Measurements from ENCODE around the gene ANKS3. TPM values are rescaled to one million over a fixed set of nuclear protein-coding genes. Genes with fewer than 3 reads are reported as not detected.

Gene ANKS3
- 7.2 and 8.7 TPM in 2 replicates for total RNA-seq (2014; rRNA removed; shearing (Covaris generic))
- polyA plus RNA-seq (2015; cell fraction: cytosol; rRNA removed), result 9.0 and 11.8 TPM in 2 replicates
- polyA plus RNA-seq (2015; cell fraction: nucleus; rRNA removed), result 49.9 and 53.4 TPM in 2 replicates

GRCh38 chr16:4734063-4734729 lies at the start of gene ANKS3, which contains the start of gene DNAAF8:
Gene ANKS3 (minus strand): TSS chr16:4734271. CDS start chr16:4730149, 4,122 bp downstream.
Gene DNAAF8 (plus strand): TSS chr16:4734537. CDS start chr16:4736515, 1,978 bp downstream.
- DNase-seq (ENCODE audit: low read depth, low spot score), result peak; percentile 96
- in situ Hi-C loops (cut with HindIII; ENCODE audit: low pct_unique_long_range_greater_than_20kb, low sequenced_read_pairs), result no loop called here

- no peak for DNase-seq (ENCODE audit: low read depth, low spot score)
- in situ Hi-C loops (cut with HindIII; ENCODE audit: low pct_unique_long_range_greater_than_20kb, low sequenced_read_pairs), result no loop called here
Measured at GRCh38 chr16:4783251-4783950, 49.3 kb upstream of the ANKS3 start.

GRCh38 chr16:4780235-4780634 lies 46.2 kb upstream of the ANKS3 start:
- in situ Hi-C loops (cut with HindIII; ENCODE audit: low pct_unique_long_range_greater_than_20kb, low sequenced_read_pairs), result no loop called here
- no peak for DNase-seq (ENCODE audit: low read depth, low spot score)

GRCh38 chr16:4778050-4778392 lies 44.0 kb upstream of the ANKS3 start:
- no peak for DNase-seq (ENCODE audit: low read depth, low spot score)
- in situ Hi-C loops (cut with HindIII; ENCODE audit: low pct_unique_long_range_greater_than_20kb, low sequenced_read_pairs), result no loop called here

GRCh38 chr16:4777339-4778049 lies 43.4 kb upstream of the ANKS3 start:
- in situ Hi-C loops (cut with HindIII; ENCODE audit: low pct_unique_long_range_greater_than_20kb, low sequenced_read_pairs), result no loop called here
- no peak for DNase-seq (ENCODE audit: low read depth, low spot score)

- DNase-seq (ENCODE audit: low read depth, low spot score), result no peak
- in situ Hi-C loops (cut with HindIII; ENCODE audit: low pct_unique_long_range_greater_than_20kb, low sequenced_read_pairs), result no loop called here
Measured at GRCh38 chr16:4776141-4776705, 42.2 kb upstream of the ANKS3 start.

- in situ Hi-C loops (cut with HindIII; ENCODE audit: low pct_unique_long_range_greater_than_20kb, low sequenced_read_pairs), result no loop called here
- no peak for DNase-seq (ENCODE audit: low read depth, low spot score)
Measured at GRCh38 chr16:4775005-4775404, 40.9 kb upstream of the ANKS3 start.

GRCh38 chr16:4772351-4772750 lies 38.3 kb upstream of the ANKS3 start:
- in situ Hi-C loops (cut with HindIII; ENCODE audit: low pct_unique_long_range_greater_than_20kb, low sequenced_read_pairs), result no loop called here
- no peak for DNase-seq (ENCODE audit: low read depth, low spot score)

- in situ Hi-C loops (cut with HindIII; ENCODE audit: low pct_unique_long_range_greater_than_20kb, low sequenced_read_pairs), result no loop called here
- DNase-seq (ENCODE audit: low read depth, low spot score), result no peak
Measured at GRCh38 chr16:4771646-4772045, 37.6 kb upstream of the ANKS3 start.

- DNase-seq (ENCODE audit: low read depth, low spot score), result no peak
- in situ Hi-C loops (cut with HindIII; ENCODE audit: low pct_unique_long_range_greater_than_20kb, low sequenced_read_pairs), result no loop called here
Measured at GRCh38 chr16:4769306-4769638, 35.2 kb upstream of the ANKS3 start.

- peak; percentile 96 for DNase-seq (ENCODE audit: low read depth, low spot score)
- in situ Hi-C loops (cut with HindIII; ENCODE audit: low pct_unique_long_range_greater_than_20kb, low sequenced_read_pairs), result no loop called here
Measured at GRCh38 chr16:4768549-4769305, 34.7 kb upstream of the ANKS3 start.

GRCh38 chr16:4767872-4768548 lies 33.9 kb upstream of the ANKS3 start:
- peak; percentile 26 for DNase-seq (ENCODE audit: low read depth, low spot score)

GRCh38 chr16:4766875-4767628 lies 33.0 kb upstream of the ANKS3 start, which contains the start of gene ZNF500:
Gene ZNF500 (minus strand): TSS chr16:4767162. CDS start chr16:4765978, 1,184 bp downstream.
- in situ Hi-C loops (cut with HindIII; ENCODE audit: low pct_unique_long_range_greater_than_20kb, low sequenced_read_pairs), result no loop called here
- DNase-seq (ENCODE audit: low read depth, low spot score), result peak; percentile 94

More at GRCh38 chr16:4767872-4768548, 33.9 kb upstream of the ANKS3 start:
- in situ Hi-C loops (cut with HindIII; ENCODE audit: low pct_unique_long_range_greater_than_20kb, low sequenced_read_pairs), result no loop called here

GRCh38 chr16:4765511-4766474 lies 31.7 kb upstream of the ANKS3 start:
- no peak for DNase-seq (ENCODE audit: low read depth, low spot score)
- in situ Hi-C loops (cut with HindIII; ENCODE audit: low pct_unique_long_range_greater_than_20kb, low sequenced_read_pairs), result no loop called here

GRCh38 chr16:4763791-4764190 lies 29.7 kb upstream of the ANKS3 start:
- in situ Hi-C loops (cut with HindIII; ENCODE audit: low pct_unique_long_range_greater_than_20kb, low sequenced_read_pairs), result no loop called here
- DNase-seq (ENCODE audit: low read depth, low spot score), result no peak
